GM21723 (cell line): ENCODE measurements around the gene ZNF487.

Experiments
- ATAC-seq: cut with Tn5 transposase; IDR thresholded peaks from one replicate; pipeline ENCODE4 v1.9.1; 2021; ENCODE audit warnings: mild to moderate bottlenecking, moderate library complexity; ENCODE audit not compliant: unreplicated experiment

The ZNF487 gene

GRCh38 chr10:43482319-43483078, 45.6 kb downstream of the ZNF487 start:
- ATAC-seq = no peak

DNA sequence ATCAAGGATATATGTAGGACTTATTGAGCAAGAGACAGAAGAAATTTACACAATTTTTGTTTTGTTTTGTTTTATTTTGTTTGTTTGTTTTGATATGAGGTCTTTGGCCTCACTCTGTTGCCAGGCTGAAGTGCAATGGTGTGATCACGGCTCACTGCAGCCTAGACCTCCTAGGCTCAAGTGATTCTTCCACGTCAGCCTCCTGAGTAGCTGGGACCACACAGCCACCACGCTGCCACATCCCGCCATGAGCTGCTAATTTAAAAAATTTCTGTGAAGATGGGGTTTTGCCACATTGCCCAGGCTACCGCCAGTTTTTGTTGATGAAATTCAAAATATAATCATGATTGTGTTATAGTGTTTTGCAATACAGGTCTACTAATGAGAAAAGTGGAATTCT, 54.9 kb downstream of the ZNF487 start:
- no peak for ATAC-seq

GRCh38 chr10:43502931-43503330, 66.0 kb downstream of the ZNF487 start:
- no peak for ATAC-seq

GRCh38 chr10:43524434-43525247, 87.7 kb downstream of the ZNF487 start:
- ATAC-seq = no peak
